Caki2 (cell line): ENCODE measurements around the gene STK39. TPM values are rescaled to one million over a fixed set of nuclear protein-coding genes. Genes with fewer than 3 reads are reported as not detected.

Source experiments
- DNase-seq: peaks from one replicate; pipeline ENCODE4 v3.0.0-alpha.2; 2015; ENCODE audit warnings: low read depth
- in situ Hi-C: cut with HindIII; loops from 2 replicates; pipeline ENCODE4 v1.10.0; 2016; ENCODE audit warnings: low sequenced_read_pairs, low pct_unique_long_range_greater_than_20kb, mixed read lengths
- total RNA-seq: library from RNA; depleted of rRNA; stranded (reverse); fragments of >200 nt; shearing (Covaris generic); gene quantifications from 2 replicates; pipeline ENCODE4 v1.2.3, GENCODE V29; 2014; ENCODE audit warnings: low replicate concordance

STK39 gene
- total RNA-seq, 1 experiment from 2014 or later, result 22.3 TPM

- in situ Hi-C loops, result no loop called here
- DNase-seq, result no peak
Measured at GRCh38 chr2:168215813-168216212, 31.6 kb downstream of the STK39 start.

- DNase-seq, result no peak
- in situ Hi-C loops, result no loop called here
Measured at GRCh38 chr2:168212866-168213265, 34.5 kb downstream of the STK39 start.

DNA sequence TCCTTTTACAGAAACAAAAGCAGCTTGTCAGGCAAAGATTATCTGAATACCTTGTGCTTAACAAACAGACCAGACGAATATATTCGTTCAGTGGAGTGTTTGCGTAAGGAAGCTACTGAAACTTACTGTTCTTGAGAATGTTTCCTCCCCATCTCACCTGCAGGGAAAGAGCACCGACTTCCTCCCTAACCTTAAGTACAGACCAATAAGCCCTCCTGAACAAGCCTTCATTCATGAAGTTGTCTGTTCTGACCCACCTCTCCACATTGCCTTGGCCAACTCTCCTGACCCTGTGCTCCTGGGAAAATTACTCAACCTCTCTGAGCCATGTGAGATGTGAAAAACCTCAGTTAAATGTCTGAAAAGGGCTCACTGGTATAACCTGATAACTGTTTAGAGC lies 35.2 kb downstream of the STK39 start:
- in situ Hi-C loops, result no loop called here
- no peak for DNase-seq

- in situ Hi-C loops, result no loop called here
- DNase-seq, result no peak
Measured at GRCh38 chr2:168211664-168212163, 35.7 kb downstream of the STK39 start.

GRCh38 chr2:168210895-168211570 lies 36.4 kb downstream of the STK39 start:
- peak; percentile 90 for DNase-seq
- in situ Hi-C loops, result no loop called here

GRCh38 chr2:168210216-168210894 lies 37.0 kb downstream of the STK39 start:
- in situ Hi-C loops, result no loop called here
- no peak for DNase-seq

DNA sequence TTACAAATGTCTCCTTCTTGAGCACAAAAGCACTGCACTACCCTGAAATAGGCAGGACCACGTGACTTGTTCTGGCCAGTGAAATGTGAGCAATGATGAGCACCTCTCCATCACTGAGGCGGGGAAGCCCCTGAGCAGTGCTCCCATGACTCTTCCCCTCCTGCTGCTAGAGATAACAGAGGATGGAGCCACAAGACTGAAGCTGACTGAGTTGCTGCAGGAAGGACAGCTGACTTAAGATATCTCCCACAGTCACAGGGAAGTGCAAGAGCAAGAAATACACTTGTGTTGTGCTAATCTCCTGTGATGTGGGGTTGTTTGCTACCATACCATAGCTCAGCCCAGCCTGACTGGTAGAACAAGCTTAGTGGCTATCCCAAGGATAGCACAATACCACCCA lies 38.7 kb downstream of the STK39 start:
- in situ Hi-C loops, result no loop called here

DNA sequence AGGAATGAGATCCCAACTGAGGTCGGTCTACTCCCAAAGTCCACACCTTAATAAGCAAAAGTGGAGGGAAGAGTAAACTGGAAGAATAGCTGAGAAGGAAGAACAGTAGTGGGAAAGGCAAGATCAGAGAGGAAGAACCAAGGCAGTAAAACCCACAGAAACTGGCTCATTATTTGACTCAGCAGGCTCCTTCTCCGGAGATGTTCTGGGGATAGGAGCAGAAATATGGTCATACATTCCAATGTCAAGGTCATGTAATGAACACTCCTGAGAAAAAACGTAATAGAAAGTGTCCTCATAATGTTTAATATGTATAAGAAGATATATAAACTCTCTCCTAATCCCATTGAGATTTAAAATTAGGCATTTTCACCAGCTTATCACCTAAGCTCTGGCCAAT lies 39.5 kb downstream of the STK39 start:
- in situ Hi-C loops, result no loop called here
- no peak for DNase-seq

More for the DNA sequence above, 38.7 kb downstream of the STK39 start:
- DNase-seq, result peak; percentile 43

GRCh38 chr2:168203762-168204693 lies 43.4 kb downstream of the STK39 start:
- in situ Hi-C loops, result no loop called here
- no peak for DNase-seq

DNA sequence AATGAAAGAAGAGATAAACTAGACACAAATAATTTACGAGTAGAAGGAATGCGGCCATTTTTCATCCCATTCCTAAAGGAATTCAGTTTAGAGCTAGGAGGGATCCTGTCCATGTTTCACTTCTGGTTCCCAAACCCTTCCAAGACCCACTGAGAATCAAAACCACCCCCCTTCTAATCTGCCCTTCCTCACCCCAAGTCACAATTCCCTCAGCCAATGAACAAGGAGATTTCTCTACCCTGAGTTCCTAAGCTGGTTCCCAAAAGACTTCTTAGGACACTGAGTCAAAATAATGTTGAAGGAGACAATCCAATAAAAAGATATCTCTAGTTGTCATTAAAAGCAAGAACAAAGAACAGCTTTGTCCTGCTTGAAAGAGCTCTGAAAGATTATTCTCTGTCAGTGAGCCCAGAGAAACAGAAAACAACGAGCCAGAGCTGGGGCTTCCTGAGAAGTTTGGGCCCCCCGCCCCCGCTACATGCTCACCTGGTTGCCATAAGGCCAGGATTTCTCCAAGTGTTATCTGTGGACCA lies 45.7 kb downstream of the STK39 start:
- in situ Hi-C loops, result no loop called here
- DNase-seq, result no peak

DNA sequence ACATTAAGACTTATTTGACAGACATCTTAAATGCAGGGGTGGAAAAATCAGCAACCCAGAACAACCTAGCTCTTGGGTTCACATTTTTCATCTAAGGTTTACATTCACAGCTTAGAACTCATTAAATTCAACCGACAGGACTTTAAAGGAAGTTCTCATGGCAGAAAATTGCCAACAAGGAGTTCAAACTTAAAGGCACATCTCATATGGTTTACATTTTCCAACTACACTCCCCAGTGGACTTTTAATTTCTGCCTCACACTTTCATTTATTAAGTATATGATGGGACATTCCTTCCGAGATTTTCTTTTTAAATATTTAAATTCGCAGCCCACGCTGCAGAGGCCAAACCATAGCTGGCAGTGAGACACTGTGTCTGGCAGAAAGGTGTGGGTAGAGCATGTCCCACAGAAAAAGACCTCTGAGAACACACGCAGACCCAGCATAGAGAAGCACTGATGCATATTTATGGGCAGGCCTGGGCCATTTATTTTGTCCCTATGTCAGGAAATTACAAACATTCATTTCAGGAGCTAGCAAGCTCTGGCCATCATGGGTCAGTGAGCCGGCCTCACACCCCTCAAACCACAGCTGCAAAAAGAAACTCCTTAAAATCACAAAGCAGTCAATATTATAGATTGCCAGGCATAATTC lies 46.3 kb downstream of the STK39 start:
- in situ Hi-C loops, result no loop called here
- DNase-seq, result no peak

DNA sequence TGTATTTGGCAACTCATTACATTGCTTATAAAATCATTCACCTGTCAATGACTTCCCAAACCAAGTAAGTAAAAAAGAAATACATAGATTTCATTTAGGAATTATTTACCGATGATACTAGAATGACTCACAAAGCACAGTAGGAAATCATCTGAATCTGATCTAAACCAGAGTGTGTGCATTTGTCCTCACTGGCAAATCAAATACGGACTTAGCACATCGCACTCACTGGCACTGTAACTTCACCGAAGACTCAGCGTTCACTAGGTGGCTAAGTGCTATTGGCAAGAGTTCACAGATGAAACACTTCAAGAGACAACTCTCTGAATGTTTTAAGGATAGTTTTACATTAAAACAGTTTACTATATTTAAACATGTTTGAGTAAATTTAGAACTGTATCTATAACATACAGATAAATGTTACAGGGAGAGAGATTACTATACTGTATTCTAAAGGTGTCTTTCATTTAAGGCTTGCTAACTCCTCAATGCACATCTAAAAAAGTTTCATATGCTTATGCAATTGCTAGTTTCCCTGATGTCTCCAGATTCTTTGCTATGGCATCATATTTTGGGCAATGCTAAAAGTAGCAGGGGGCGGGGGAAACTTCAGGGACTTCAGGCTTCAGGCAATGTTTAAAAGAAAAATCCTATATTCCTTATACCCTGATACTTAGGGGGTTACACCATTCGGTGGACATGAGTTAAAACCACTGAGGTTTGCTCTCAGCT lies 48.8 kb downstream of the STK39 start:
- no peak for DNase-seq
- in situ Hi-C loops, result no loop called here

DNA sequence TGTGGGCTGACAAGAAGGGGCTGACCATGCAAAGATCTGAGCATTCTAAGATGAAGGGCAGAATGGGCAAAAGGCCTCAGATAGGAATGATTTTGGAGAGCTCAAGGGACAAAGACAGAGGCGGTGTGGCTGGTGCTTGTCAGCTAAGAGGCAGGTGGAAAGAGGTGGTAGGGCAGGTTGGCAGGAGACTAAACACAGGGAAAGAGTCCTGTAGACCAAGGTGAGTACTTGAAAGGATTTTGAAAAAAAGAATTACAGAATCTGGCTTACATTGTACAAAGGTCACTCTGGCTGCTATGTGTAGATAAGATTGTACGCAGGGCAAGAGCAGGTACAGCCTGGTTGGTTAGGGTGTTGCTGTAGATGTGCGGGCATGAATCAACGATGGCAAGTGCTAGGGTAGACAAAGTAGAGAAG lies 50.6 kb downstream of the STK39 start:
- in situ Hi-C loops, result no loop called here
- DNase-seq, result no peak

DNA sequence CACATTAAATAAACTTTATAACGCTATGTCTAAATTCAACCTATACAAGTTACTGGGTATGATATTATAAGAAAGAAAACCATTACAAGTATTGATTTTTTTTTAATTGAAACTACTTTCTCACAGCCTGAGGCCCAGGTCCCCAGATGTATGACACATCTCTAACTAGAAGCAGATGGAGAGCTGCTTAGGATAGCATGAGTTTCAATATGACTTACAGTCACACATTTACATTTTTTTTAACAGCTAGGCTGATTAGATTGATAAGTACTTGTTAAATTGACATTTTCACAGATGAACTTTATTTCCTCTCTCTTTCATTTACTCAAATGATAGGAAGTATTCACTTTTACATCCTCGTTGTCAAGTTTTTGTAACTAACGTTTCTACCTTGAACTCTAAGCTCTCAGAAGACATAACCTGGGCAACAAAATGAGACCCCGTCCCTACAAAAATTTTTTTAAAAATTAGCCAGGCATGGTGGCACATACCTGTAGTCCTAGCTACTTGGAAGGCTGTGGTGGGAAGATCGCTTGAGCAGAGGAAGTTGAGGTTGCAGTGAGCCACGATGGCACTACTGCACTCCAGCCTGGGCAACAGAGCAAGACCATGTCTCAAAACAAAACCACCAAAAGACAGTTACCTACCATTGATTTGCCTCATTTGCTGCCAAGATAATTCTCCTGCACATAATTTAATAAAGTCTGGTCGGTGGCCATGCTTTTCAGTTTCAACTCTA lies 52.4 kb downstream of the STK39 start:
- in situ Hi-C loops, result no loop called here
- no peak for DNase-seq

- in situ Hi-C loops, result no loop called here
- no peak for DNase-seq
Measured at GRCh38 chr2:168192839-168193616, 54.4 kb downstream of the STK39 start.
